H9 (cell line): ENCODE data around the gene TMC1. TPM values are rescaled to one million over a fixed set of nuclear protein-coding genes. Genes with fewer than 3 reads are reported as not detected.

Experiments used
- DNase-seq: peaks from one replicate; pipeline ENCODE4 v3.0.0-alpha.2; 2017
- H2AFZ ChIP-seq: one replicate; pipeline ENCODE4 v1.6.1; 2013; ENCODE audit warnings: mild to moderate bottlenecking, low read length, control low read depth, moderate library complexity
- H2AK5ac ChIP-seq: 2 replicates; pipeline ENCODE4 v1.6.1; 2013; ENCODE audit warnings: low read length, control low read depth, mixed read lengths; ENCODE audit not compliant: insufficient read length
- H2BK120ac ChIP-seq: one replicate; pipeline ENCODE4 v1.6.1; 2013; ENCODE audit warnings: low read depth, mild to moderate bottlenecking, low read length, control low read depth, inconsistent platforms; ENCODE audit not compliant: poor library complexity, severe bottlenecking
- H2BK12ac ChIP-seq: 2 replicates; pipeline ENCODE4 v1.6.1; 2013; ENCODE audit warnings: low read length, control low read depth, mixed read lengths, low read depth; ENCODE audit not compliant: insufficient read length
- H2BK15ac ChIP-seq: 2 replicates; pipeline ENCODE4 v1.6.1; 2013; ENCODE audit warnings: low read depth, low read length, control low read depth
- H2BK20ac ChIP-seq: one replicate; pipeline ENCODE4 v1.6.1; 2013; ENCODE audit warnings: low read depth, mild to moderate bottlenecking, low read length, control low read depth, inconsistent platforms; ENCODE audit not compliant: poor library complexity, severe bottlenecking
- H2BK5ac ChIP-seq: 2 replicates; pipeline ENCODE4 v1.6.1; 2013; ENCODE audit warnings: low read length, control low read depth, mixed read lengths; ENCODE audit not compliant: insufficient read length
- H3K14ac ChIP-seq: 2 replicates; pipeline ENCODE4 v1.6.1; 2013; ENCODE audit warnings: low read length, control low read depth; ENCODE audit not compliant: insufficient read depth
- H3K18ac ChIP-seq: 2 replicates; pipeline ENCODE4 v1.6.1; 2013; ENCODE audit warnings: low read depth, mild to moderate bottlenecking, mixed read lengths, low read length, control low read depth; ENCODE audit not compliant: insufficient read length
- H3K23ac ChIP-seq: 2 replicates; pipeline ENCODE4 v1.6.1; 2013; ENCODE audit warnings: low read length, control low read depth, mixed read lengths, low read depth; ENCODE audit not compliant: insufficient read length
- H3K23me2 ChIP-seq: 2 replicates; pipeline ENCODE4 v1.6.1; 2013; ENCODE audit warnings: low read depth, mild to moderate bottlenecking, mixed read lengths, low read length, control low read depth; ENCODE audit not compliant: insufficient read length, poor library complexity, severe bottlenecking
- H3K27ac ChIP-seq: 2 replicates; pipeline ENCODE4 v1.5.1; 2013; ENCODE audit warnings: low read length, control low read depth, mixed read lengths, low read depth; ENCODE audit not compliant: insufficient read length
- H3K27me3 ChIP-seq: 2 replicates; pipeline ENCODE4 v1.6.1; 2013; ENCODE audit warnings: low read length, control low read depth, inconsistent platforms; ENCODE audit not compliant: insufficient read depth
- H3K4ac ChIP-seq: 2 replicates; pipeline ENCODE4 v1.6.1; 2013; ENCODE audit warnings: low read depth, mild to moderate bottlenecking, control low read depth, inconsistent platforms, low read length, moderate library complexity
- H3K4me1 ChIP-seq: 2 replicates; pipeline ENCODE4 v1.6.1; 2013; ENCODE audit warnings: low read length, control low read depth, inconsistent platforms; ENCODE audit not compliant: insufficient read depth
- H3K4me2 ChIP-seq: 2 replicates; pipeline ENCODE4 v1.6.1; 2013; ENCODE audit warnings: low read length, control low read depth, mixed read lengths; ENCODE audit not compliant: insufficient read length, insufficient read depth
- H3K56ac ChIP-seq: 2 replicates; pipeline ENCODE4 v1.6.1; 2013; ENCODE audit warnings: low read depth, mild to moderate bottlenecking, mixed read lengths, low read length, control low read depth; ENCODE audit not compliant: insufficient read length
- H3K79me1 ChIP-seq: 2 replicates; pipeline ENCODE4 v1.6.1; 2013; ENCODE audit warnings: low read depth, mild to moderate bottlenecking, moderate library complexity, low read length, control low read depth, inconsistent platforms; ENCODE audit not compliant: insufficient read depth, poor library complexity, severe bottlenecking
- H3K79me2 ChIP-seq: 2 replicates; pipeline ENCODE4 v1.6.1; 2013; ENCODE audit warnings: low read length, control low read depth, inconsistent platforms; ENCODE audit not compliant: insufficient read depth
- H3K9ac ChIP-seq: 2 replicates; pipeline ENCODE4 v1.6.1; 2013; ENCODE audit warnings: low read length, control low read depth, mixed read lengths; ENCODE audit not compliant: insufficient read length; ENCODE audit errors: extremely low read depth
- H3K9me3 ChIP-seq: one replicate; pipeline ENCODE4 v1.6.1; 2013; ENCODE audit warnings: low read depth, low read length, inconsistent platforms; ENCODE audit not compliant: control insufficient read depth
- H3T11ph ChIP-seq: one replicate; pipeline ENCODE4 v1.6.1; 2013; ENCODE audit warnings: mild to moderate bottlenecking, low read length, control low read depth, inconsistent platforms
- H4K20me1 ChIP-seq: one replicate; pipeline ENCODE4 v1.6.1; 2013; ENCODE audit not compliant: control insufficient read depth, insufficient read length, insufficient read depth
- H4K5ac ChIP-seq: 2 replicates; pipeline ENCODE4 v1.6.1; 2013; ENCODE audit warnings: low read depth, mild to moderate bottlenecking, mixed read lengths, low read length, control low read depth; ENCODE audit not compliant: insufficient read length
- H4K8ac ChIP-seq: replicated peaks from 2 replicates; pipeline ENCODE4 v1.6.1; 2013; ENCODE audit warnings: low read length, control low read depth, mixed read lengths, low read depth; ENCODE audit not compliant: insufficient read length
- H4K91ac ChIP-seq: 2 replicates; pipeline ENCODE4 v1.6.1; 2013; ENCODE audit warnings: low read depth, mild to moderate bottlenecking, moderate library complexity, mixed read lengths, low read length, control low read depth; ENCODE audit not compliant: insufficient read length
- H3K27ac Mint-ChIP-seq, 3 experiments: 2 replicates in 2 of 3; 3 replicates in 1 of 3; pipeline ENCODE4 v1.8.0; 2020 to 2021; ENCODE audit warnings: mixed read lengths in 3 of 3, mild to moderate bottlenecking in 1 of 3, moderate library complexity in 1 of 3
- H3K27me3 Mint-ChIP-seq: 2 replicates; pipeline ENCODE4 v1.8.0; 2021; ENCODE audit warnings: low read depth, mild to moderate bottlenecking, moderate library complexity, mixed read lengths
- H3K36me3 Mint-ChIP-seq, 3 experiments: 2 replicates in 2 of 3; 3 replicates in 1 of 3; pipeline ENCODE4 v1.8.0; 2020 to 2021; ENCODE audit warnings: low read depth in 3 of 3, mixed read lengths in 3 of 3; ENCODE audit not compliant: insufficient read depth in 1 of 3
- H3K4me1 Mint-ChIP-seq, 2 experiments: 2 replicates each; pipeline ENCODE4 v1.8.0; 2020; ENCODE audit warnings: mixed read lengths in 2 of 2
- H3K4me3 Mint-ChIP-seq, 2 experiments: 2 replicates in 1 of 2; 3 replicates in 1 of 2; pipeline ENCODE4 v1.8.0; 2020 to 2021; ENCODE audit warnings: mild to moderate bottlenecking in 2 of 2, mixed read lengths in 2 of 2, moderate library complexity in 1 of 2
- H3K9me3 Mint-ChIP-seq, 2 experiments: 2 replicates in 1 of 2; 3 replicates in 1 of 2; pipeline ENCODE4 v1.8.0; 2020; ENCODE audit warnings: mild to moderate bottlenecking in 2 of 2, mixed read lengths in 2 of 2, moderate library complexity in 1 of 2
- CTCF ChIP-seq: fragments of 200-600 bp; sonication (generic); conservative IDR thresholded peaks from 3 replicates; pipeline ENCODE4 v1.8.0; 2021; ENCODE audit warnings: antibody characterized with exemption, mild to moderate bottlenecking
- total RNA-seq: library from RNA; stranded (reverse); gene quantifications from 2 replicates; pipeline ENCODE4 v1.2.1, GENCODE V29; 2021

The TMC1 gene
- total RNA-seq, 1 experiment from 2014 or later, result 2.4 TPM

DNA sequence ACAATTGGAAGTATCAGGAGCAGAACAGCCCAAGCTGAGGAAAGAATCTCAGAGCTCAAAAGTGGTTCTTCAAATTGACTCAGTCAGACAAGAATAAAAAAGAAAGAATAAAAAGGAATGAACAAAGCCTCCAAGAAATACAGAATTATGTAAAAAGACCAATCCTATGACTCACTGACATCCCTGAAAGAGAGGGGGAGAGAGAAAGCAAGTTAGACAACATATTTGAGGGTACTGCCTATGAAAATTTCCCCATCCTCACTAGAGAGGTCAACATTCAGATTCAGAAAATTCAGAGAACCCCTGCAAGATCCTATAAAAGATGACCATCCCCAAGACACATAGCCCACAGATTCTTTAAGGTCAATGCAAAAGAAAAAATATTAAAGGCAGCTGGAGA, 258.2 kb downstream of the TMC1 start:
- no peak overlapping the region for H2AK5ac ChIP-seq
- H3K9ac ChIP-seq, result no peak overlapping the region
- H2BK120ac ChIP-seq, result no peak overlapping the region
- DNase-seq, result no peak
- H3T11ph ChIP-seq, result no peak overlapping the region
- no peak overlapping the region for H2BK5ac ChIP-seq
- no peak overlapping the region for H2BK15ac ChIP-seq
- no peak overlapping the region for H3K27ac ChIP-seq
- no peak overlapping the region for H2BK12ac ChIP-seq
- H3K18ac ChIP-seq, result no peak overlapping the region
- Mint-ChIP-seq H3K27ac (no peak overlapping the region), H3K27me3 (no peaks in the 10 kb centered on the region), H3K4me3 (no peak overlapping the region), H3K36me3 (peaks cover 2 to 56% (median 35%) of the 10 kb centered on the region in 3 experiments; a peak in 6 of 7 replicates), H3K4me1 (peaks cover 2 to 3% of the 10 kb centered on the region in 2 experiments; a peak in 2 of 4 replicates), H3K9me3 (peaks cover 8 to 20% of the 10 kb centered on the region in 2 experiments; a peak in 4 of 5 replicates)
- no peak overlapping the region for H2AFZ ChIP-seq
- no peak overlapping the region for H4K91ac ChIP-seq
- TF ChIP-seq CTCF, result no peak
- H3K4ac ChIP-seq, result no peak overlapping the region
- H4K5ac ChIP-seq, result no peak overlapping the region
- no peak overlapping the region for H3K56ac ChIP-seq
- H3K4me1 ChIP-seq, result no peaks in the 10 kb centered on the region
- no peaks in the 10 kb centered on the region for H3K79me2 ChIP-seq
- no peak overlapping the region for H3K23ac ChIP-seq
- no peak overlapping the region for H2BK20ac ChIP-seq
- no peaks in the 10 kb centered on the region for H3K27me3 ChIP-seq
- H3K23me2 ChIP-seq, result no peaks in the 10 kb centered on the region
- no peak overlapping the region for H4K8ac ChIP-seq
- H3K4me2 ChIP-seq, result no peak overlapping the region
- H3K79me1 ChIP-seq, result no peaks in the 10 kb centered on the region
- H4K20me1 ChIP-seq, result no peaks in the 10 kb centered on the region
- no peak overlapping the region for H3K14ac ChIP-seq
- no peaks in the 10 kb centered on the region for H3K9me3 ChIP-seq
